ENCODE measurements around the gene TMCO1. TPM values are rescaled to one million over a fixed set of nuclear protein-coding genes. Genes with fewer than 3 reads are reported as not detected.

Gene TMCO1
- total RNA-seq, 1 donor from 2014 or later: 101 TPM

DNA sequence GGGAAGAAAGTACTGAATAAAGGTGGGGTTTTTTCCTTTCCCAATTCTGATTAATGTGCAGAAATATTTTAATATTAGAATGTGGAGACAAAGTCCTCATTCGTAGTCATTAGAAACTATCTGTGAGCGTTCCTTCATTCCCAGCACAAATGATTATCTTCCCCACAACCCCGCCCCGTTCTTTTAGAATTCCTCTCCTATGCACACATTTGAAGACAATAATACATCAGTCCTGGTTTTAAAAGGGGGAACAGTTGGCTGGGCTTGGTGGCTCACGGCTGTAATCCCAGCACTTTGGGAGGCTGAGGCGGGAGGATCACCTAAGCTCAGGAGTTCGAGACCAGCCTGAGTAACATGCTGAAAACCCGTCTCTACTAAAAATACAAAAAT is 71.2 kb downstream of the TMCO1 start:
- DNase-seq (ENCODE audit: extremely low spot score, unreplicated experiment): no peak
- TF ChIP-seq, protein P1, sequence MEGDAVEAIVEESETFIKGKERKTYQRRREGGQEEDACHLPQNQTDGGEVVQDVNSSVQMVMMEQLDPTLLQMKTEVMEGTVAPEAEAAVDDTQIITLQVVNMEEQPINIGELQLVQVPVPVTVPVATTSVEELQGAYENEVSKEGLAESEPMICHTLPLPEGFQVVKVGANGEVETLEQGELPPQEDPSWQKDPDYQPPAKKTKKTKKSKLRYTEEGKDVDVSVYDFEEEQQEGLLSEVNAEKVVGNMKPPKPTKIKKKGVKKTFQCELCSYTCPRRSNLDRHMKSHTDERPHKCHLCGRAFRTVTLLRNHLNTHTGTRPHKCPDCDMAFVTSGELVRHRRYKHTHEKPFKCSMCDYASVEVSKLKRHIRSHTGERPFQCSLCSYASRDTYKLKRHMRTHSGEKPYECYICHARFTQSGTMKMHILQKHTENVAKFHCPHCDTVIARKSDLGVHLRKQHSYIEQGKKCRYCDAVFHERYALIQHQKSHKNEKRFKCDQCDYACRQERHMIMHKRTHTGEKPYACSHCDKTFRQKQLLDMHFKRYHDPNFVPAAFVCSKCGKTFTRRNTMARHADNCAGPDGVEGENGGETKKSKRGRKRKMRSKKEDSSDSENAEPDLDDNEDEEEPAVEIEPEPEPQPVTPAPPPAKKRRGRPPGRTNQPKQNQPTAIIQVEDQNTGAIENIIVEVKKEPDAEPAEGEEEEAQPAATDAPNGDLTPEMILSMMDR (IDR thresholded peaks at IDR 0.05): no peak
- Mint-ChIP-seq H3K9me3 (ENCODE audit: unreplicated experiment) (no peaks in the 10 kb centered on the region), H3K36me3 (ENCODE audit: unreplicated experiment) (peaks cover 3% of the 10 kb centered on the region), H3K27me3 (ENCODE audit: unreplicated experiment) (peaks cover 9% of the 10 kb centered on the region), H3K4me3 (ENCODE audit: unreplicated experiment) (peak overlapping the region; percentile 98), H3K4me1 (ENCODE audit: unreplicated experiment) (peaks cover 31% of the 10 kb centered on the region), H3K27ac (ENCODE audit: unreplicated experiment) (peak overlapping the region; percentile 94)

DNA sequence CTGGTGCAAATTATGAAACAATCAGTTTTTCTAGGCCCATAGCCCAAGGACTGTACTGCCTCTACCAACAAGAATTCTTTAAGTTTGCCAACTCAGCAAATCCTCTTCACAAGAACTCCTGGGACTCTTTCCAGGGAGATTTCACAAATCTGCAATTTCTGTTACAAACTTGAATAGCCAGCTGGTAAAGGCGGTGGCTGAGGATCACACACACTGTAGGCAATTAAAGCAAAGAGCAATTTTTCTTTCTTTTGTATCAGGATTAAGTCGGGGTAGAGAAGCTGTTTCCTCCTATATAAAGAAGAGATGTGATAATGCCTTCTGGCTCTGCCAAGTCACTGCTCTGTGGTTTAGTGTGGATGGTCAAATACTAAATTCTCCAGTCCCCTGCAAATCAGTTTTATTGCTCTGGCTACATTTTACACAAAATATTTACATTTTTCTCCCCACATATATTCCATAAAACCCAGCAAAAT is 72.0 kb downstream of the TMCO1 start:
- H3K4me3 Mint-ChIP-seq (ENCODE audit: unreplicated experiment): peak overlapping the region; percentile 98
- H3K9me3 Mint-ChIP-seq (ENCODE audit: unreplicated experiment): no peaks in the 10 kb centered on the region
- DNase-seq (ENCODE audit: extremely low spot score, unreplicated experiment): no peak
- H3K4me1 Mint-ChIP-seq (ENCODE audit: unreplicated experiment): peaks cover 31% of the 10 kb centered on the region
- H3K27me3 Mint-ChIP-seq (ENCODE audit: unreplicated experiment): peaks cover 5% of the 10 kb centered on the region
- peak overlapping the region; percentile 73 for H3K27ac Mint-ChIP-seq (ENCODE audit: unreplicated experiment)
- TF ChIP-seq, protein P1 (IDR thresholded peaks at IDR 0.05): no peak
- peaks cover 10% of the 10 kb centered on the region for H3K36me3 Mint-ChIP-seq (ENCODE audit: unreplicated experiment)

DNA sequence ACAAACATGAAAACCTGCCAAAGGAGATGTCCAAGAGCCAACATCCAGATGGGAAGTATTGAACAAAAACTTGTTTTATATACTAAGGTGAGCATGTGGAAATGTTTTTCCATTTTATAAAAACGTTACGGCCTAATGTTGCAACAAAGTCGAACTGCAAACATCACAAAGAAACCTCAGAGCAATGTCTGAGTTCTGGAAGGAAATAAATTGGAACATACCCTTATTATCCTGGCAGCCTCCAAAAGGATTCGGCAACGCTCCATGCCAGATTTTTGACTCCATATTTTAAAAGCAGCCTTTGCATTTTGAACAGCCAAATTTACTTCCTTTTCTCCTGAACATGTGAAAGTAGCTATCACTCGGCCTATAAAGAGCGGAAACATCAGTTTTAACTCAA is 73.6 kb downstream of the TMCO1 start:
- Mint-ChIP-seq H3K27ac (ENCODE audit: unreplicated experiment) (no peak overlapping the region), H3K9me3 (ENCODE audit: unreplicated experiment) (no peaks in the 10 kb centered on the region), H3K4me3 (ENCODE audit: unreplicated experiment) (no peak overlapping the region), H3K27me3 (ENCODE audit: unreplicated experiment) (no peaks in the 10 kb centered on the region), H3K4me1 (ENCODE audit: unreplicated experiment) (peaks cover 31% of the 10 kb centered on the region), H3K36me3 (ENCODE audit: unreplicated experiment) (peaks cover 16% of the 10 kb centered on the region)
- DNase-seq (ENCODE audit: extremely low spot score, unreplicated experiment): no peak
- TF ChIP-seq, protein P1 (IDR thresholded peaks at IDR 0.05): no peak

DNA sequence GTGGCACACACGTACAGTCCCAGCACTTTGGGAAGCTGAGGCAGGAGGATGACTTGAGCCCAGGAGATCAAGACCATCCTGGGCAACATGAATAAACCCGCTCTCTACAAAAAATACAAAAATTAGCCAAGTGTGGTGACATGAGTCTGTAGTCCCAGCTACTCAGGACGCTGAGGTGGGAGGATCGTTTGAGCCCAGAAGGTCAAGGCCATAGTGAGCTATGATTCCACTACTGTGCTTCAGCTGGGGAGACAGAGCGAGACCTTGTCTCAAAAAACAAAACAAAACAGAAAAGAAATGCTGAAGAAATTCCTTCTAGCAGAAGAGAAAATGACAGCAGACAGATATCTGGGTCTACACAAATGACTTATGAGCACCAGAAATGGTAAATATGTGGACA is 80.6 kb downstream of the TMCO1 start:
- no peak for DNase-seq (ENCODE audit: extremely low spot score, unreplicated experiment)
- no peak overlapping the region for H3K4me3 Mint-ChIP-seq (ENCODE audit: unreplicated experiment)
- no peaks in the 10 kb centered on the region for H3K4me1 Mint-ChIP-seq (ENCODE audit: unreplicated experiment)
- no peak overlapping the region for H3K27ac Mint-ChIP-seq (ENCODE audit: unreplicated experiment)
- TF ChIP-seq, protein P1 (IDR thresholded peaks at IDR 0.05): no peak
- H3K9me3 Mint-ChIP-seq (ENCODE audit: unreplicated experiment): peaks cover 7% of the 10 kb centered on the region
- peaks cover 52% of the 10 kb centered on the region for H3K36me3 Mint-ChIP-seq (ENCODE audit: unreplicated experiment)
- no peaks in the 10 kb centered on the region for H3K27me3 Mint-ChIP-seq (ENCODE audit: unreplicated experiment)

DNA sequence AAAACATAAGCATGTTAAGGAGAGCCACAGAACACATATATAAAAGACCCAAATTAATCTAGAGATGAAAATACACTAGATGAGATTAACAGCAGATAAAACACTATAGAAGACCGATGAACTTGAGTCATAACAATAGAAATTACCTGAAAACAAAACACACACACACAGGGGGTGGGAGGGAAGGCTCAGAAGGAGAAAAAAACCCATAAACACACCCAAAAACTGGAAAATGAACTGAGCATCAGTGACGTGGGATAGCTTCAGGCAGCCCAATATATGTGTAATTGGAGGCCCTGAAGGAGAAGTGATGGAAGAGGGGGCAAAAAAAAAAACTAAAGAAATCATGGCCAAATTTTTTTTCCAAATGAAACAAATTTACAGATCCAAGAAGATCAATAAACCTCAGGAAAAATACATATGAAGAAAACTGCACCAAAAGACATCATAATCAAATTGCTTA is 81.7 kb downstream of the TMCO1 start:
- Mint-ChIP-seq H3K27me3 (ENCODE audit: unreplicated experiment) (no peaks in the 10 kb centered on the region), H3K27ac (ENCODE audit: unreplicated experiment) (no peak overlapping the region), H3K9me3 (ENCODE audit: unreplicated experiment) (peaks cover 7% of the 10 kb centered on the region), H3K36me3 (ENCODE audit: unreplicated experiment) (peaks cover 57% of the 10 kb centered on the region), H3K4me1 (ENCODE audit: unreplicated experiment) (no peaks in the 10 kb centered on the region), H3K4me3 (ENCODE audit: unreplicated experiment) (no peak overlapping the region)
- DNase-seq (ENCODE audit: extremely low spot score, unreplicated experiment): no peak
- TF ChIP-seq, protein P1 (IDR thresholded peaks at IDR 0.05): no peak
